Stimulated activated memory B cell treated with anti-CD40 and anti-IgM and Interleukin-4, amounts not matched to agents 10 μg/mL and 1 μg/mL and 100 μg/mL, for 72 hours (primary cell): Measurements from ENCODE around the gene AXIN2.

Source experiments
- ATAC-seq: fragments of 150-1000 bp; cut with Tn5 transposase; 2 replicates; pipeline ENCODE4 v1.10.0; 2021
- H3K27ac Mint-ChIP-seq: one replicate; pipeline ENCODE4 v1.8.0; 2022; ENCODE audit warnings: mild to moderate bottlenecking, mixed read lengths
- H3K27me3 Mint-ChIP-seq: one replicate; pipeline ENCODE4 v1.8.0; 2022; ENCODE audit warnings: mixed read lengths
- H3K36me3 Mint-ChIP-seq: one replicate; pipeline ENCODE4 v1.8.0; 2022; ENCODE audit warnings: mixed read lengths
- H3K4me1 Mint-ChIP-seq: one replicate; pipeline ENCODE4 v1.8.0; 2022; ENCODE audit warnings: mixed read lengths
- H3K4me3 Mint-ChIP-seq: one replicate; pipeline ENCODE4 v1.8.0; 2022; ENCODE audit warnings: mild to moderate bottlenecking, moderate library complexity, mixed read lengths
- H3K9me3 Mint-ChIP-seq: one replicate; pipeline ENCODE4 v1.8.0; 2022; ENCODE audit warnings: mixed read lengths

AXIN2 gene

DNA sequence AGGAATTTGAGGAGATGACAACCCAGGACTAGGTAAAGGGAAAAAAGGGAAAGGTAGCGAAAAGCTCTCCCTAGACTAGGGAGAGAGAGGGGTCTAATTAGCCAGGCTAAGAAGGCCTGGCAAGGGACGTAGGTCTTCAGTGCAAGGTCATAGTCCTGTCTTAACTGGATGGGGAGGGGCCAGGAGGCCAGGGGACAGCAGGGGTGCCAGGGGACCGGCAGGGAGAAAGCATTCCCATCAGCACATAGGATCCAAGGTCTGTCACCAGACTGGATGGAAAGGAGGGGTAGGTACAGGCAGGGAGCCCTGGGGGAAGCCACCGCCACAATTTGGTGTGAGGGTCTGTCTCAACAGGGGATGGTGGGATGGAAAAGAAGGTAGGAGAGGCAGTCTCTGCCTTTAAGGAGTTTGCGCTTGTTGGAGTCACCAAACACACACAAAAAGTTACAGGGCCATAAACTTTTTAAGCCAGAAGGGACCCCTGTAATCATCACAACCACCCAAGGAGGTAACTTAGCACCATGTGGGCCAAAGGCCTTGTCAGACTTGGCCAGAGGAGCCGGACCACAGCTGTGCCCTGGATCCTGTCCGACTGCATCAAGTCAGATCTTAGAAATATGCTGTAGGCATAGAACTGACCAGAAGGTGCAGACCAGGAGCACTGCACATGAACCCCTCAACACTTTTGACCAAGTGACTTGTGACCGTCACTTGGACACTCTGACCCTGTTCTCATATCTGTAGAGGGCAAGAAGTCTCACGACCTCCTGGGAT is 10.0 kb downstream of the AXIN2 start:
- Mint-ChIP-seq H3K4me3 (no peak overlapping the region), H3K27ac (no peak overlapping the region), H3K36me3 (peaks cover 4% of the 10 kb centered on the region), H3K27me3 (no peaks in the 10 kb centered on the region), H3K4me1 (no peaks in the 10 kb centered on the region), H3K9me3 (no peaks in the 10 kb centered on the region)
- no peak for ATAC-seq

DNA sequence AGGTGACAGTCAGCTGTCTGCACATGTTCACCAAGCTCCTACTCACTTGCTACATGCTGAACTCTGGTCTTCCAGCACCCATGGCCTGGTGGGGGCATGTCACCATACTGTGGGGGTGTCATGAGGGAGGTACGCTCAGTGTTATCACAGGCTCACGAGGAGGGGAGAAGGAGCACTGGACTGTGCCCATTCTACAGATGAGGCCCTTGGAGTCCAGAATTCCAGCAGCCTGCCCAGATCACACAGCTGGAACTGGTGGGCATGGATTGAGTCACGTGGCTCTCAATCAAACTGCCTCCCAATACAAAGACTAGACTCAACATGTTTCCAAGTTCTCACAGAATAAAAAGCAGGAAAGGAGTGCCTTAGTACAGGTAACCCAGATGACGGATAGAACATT is 10.7 kb downstream of the AXIN2 start:
- ATAC-seq = no peak
- H3K27me3 Mint-ChIP-seq = no peaks in the 10 kb centered on the region
- H3K4me3 Mint-ChIP-seq = no peak overlapping the region
- no peaks in the 10 kb centered on the region for H3K4me1 Mint-ChIP-seq
- H3K36me3 Mint-ChIP-seq = peaks cover 4% of the 10 kb centered on the region
- no peak overlapping the region for H3K27ac Mint-ChIP-seq
- no peaks in the 10 kb centered on the region for H3K9me3 Mint-ChIP-seq

GRCh38 chr17:65550075-65550662 is 11.3 kb downstream of the AXIN2 start:
- H3K9me3 Mint-ChIP-seq = no peaks in the 10 kb centered on the region
- no peak for ATAC-seq
- H3K4me1 Mint-ChIP-seq = no peaks in the 10 kb centered on the region
- no peaks in the 10 kb centered on the region for H3K27me3 Mint-ChIP-seq
- no peak overlapping the region for H3K4me3 Mint-ChIP-seq
- H3K27ac Mint-ChIP-seq = no peak overlapping the region
- peaks cover 4% of the 10 kb centered on the region for H3K36me3 Mint-ChIP-seq

DNA sequence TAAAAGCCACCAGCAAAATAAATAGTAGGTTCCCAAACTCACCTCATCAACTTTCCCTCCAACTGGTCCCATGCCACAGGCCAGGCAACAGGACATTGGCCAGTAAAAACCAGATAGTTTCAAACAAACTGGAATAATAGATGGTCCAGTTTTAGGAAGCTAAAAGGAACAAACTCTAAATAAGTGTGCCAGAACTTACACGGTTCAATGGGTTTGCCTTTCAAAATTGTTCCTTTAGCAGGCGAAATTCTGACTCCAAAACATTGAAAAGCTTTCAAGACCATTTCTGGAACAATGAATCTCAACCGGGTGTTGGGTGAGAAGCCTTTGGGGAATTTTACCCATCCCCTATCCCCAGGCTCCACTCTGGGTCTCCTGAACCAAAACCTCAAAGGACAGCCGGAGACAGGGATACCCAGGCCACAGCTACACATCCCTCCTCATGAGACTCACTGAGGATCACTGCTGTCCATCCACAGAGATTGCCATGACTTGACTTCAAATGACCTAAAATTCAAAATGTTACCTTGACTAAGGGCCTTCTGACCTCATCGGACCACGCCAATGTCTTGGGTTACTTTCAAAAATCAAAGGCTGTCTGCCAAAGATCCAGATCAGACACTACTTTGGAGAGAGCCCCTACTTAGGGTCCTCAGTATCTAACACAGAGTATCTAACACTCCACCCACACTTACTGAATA is 13.0 kb downstream of the AXIN2 start:
- Mint-ChIP-seq H3K4me1 (no peaks in the 10 kb centered on the region), H3K4me3 (no peak overlapping the region), H3K27me3 (no peaks in the 10 kb centered on the region), H3K36me3 (peaks cover 4% of the 10 kb centered on the region), H3K27ac (no peak overlapping the region), H3K9me3 (no peaks in the 10 kb centered on the region)
- ATAC-seq = no peak

- H3K27ac Mint-ChIP-seq = no peak overlapping the region
- no peaks in the 10 kb centered on the region for H3K4me1 Mint-ChIP-seq
- H3K4me3 Mint-ChIP-seq = no peak overlapping the region
- ATAC-seq = no peak
- H3K27me3 Mint-ChIP-seq = no peaks in the 10 kb centered on the region
- no peaks in the 10 kb centered on the region for H3K9me3 Mint-ChIP-seq
- H3K36me3 Mint-ChIP-seq = peaks cover 4% of the 10 kb centered on the region
Measured at GRCh38 chr17:65547253-65547670, 14.2 kb downstream of the AXIN2 start.

GRCh38 chr17:65546579-65546978 is 14.9 kb downstream of the AXIN2 start:
- Mint-ChIP-seq H3K27ac (no peak overlapping the region), H3K9me3 (no peaks in the 10 kb centered on the region), H3K27me3 (no peaks in the 10 kb centered on the region), H3K36me3 (peaks cover 4% of the 10 kb centered on the region), H3K4me3 (no peak overlapping the region), H3K4me1 (no peaks in the 10 kb centered on the region)
- ATAC-seq = no peak

- H3K27ac Mint-ChIP-seq = no peak overlapping the region
- H3K4me1 Mint-ChIP-seq = no peaks in the 10 kb centered on the region
- ATAC-seq = no peak
- H3K4me3 Mint-ChIP-seq = no peak overlapping the region
- no peaks in the 10 kb centered on the region for H3K27me3 Mint-ChIP-seq
- peaks cover 10% of the 10 kb centered on the region for H3K36me3 Mint-ChIP-seq
- no peaks in the 10 kb centered on the region for H3K9me3 Mint-ChIP-seq
Measured at GRCh38 chr17:65545705-65546523, 15.5 kb downstream of the AXIN2 start.

DNA sequence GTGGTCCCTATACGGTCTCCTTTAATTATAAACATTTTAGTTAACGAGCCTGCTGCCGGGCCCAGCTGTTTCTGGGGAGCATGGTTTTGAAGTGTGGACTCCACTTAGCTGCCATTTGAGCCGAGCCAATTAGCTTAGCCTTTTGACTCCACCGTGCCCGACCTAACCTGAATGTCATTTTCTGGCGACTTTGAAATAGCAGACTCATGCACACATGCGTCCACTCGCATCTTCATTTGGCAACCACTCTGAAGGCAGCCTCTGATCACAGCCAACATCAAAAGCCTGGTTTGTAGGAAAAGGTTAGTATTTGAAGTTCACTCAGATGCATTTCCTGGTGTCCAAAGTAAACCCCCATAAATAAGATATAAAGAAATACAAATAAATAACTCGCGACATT is 16.8 kb downstream of the AXIN2 start:
- no peak overlapping the region for H3K4me3 Mint-ChIP-seq
- H3K27me3 Mint-ChIP-seq = no peaks in the 10 kb centered on the region

DNA sequence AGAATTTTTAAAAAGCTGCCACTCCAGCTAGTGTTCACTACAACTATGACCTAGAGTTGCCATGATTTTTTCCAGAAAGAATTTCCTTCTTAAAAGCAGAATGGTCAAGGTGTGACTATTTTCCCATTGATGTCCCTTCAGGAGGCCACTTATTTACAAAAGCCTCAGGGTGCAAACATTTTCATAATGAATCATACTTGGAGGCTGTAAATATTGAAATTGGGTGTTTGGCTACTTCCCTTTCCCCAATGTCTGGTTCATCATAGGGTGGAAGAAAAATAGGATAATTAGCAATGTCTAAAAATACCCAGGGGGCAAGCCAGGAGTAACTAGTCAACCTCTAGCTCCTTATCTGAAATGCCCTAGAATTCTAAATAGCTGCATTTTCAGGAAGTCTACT is 18.8 kb downstream of the AXIN2 start:
- no peak for ATAC-seq
- Mint-ChIP-seq H3K4me3 (no peak overlapping the region), H3K27ac (no peak overlapping the region), H3K9me3 (no peaks in the 10 kb centered on the region), H3K4me1 (no peaks in the 10 kb centered on the region), H3K36me3 (peaks cover 5% of the 10 kb centered on the region), H3K27me3 (no peaks in the 10 kb centered on the region)

More for the DNA sequence above, 16.8 kb downstream of the AXIN2 start:
- H3K27ac Mint-ChIP-seq = no peak overlapping the region
- ATAC-seq = no peak
- no peaks in the 10 kb centered on the region for H3K4me1 Mint-ChIP-seq
- H3K36me3 Mint-ChIP-seq = peaks cover 10% of the 10 kb centered on the region
- no peaks in the 10 kb centered on the region for H3K9me3 Mint-ChIP-seq

DNA sequence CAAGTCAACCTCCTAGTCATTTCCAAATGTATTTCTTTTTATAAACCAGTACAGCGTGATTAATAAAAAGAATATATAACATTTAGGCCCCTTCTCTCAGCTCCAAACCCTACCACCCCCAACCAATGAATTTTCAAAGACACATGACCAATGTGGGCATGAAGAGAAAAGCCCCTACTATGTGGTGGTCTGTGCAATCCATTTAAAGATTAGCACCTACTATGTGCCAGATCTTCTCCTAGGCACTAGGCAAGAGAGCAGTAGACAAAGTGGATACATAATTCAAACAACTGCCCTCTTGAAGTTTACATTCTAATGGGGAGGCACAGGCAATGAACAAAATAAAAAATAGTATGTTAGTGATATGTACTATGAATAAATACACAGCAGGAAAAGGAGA is 19.4 kb downstream of the AXIN2 start:
- no peak for ATAC-seq
- H3K27me3 Mint-ChIP-seq = no peaks in the 10 kb centered on the region

GRCh38 chr17:65541453-65541852 is 20.0 kb downstream of the AXIN2 start:
- Mint-ChIP-seq H3K27me3 (no peaks in the 10 kb centered on the region), H3K4me1 (no peaks in the 10 kb centered on the region), H3K27ac (no peak overlapping the region), H3K36me3 (peaks cover 5% of the 10 kb centered on the region), H3K9me3 (no peaks in the 10 kb centered on the region), H3K4me3 (no peak overlapping the region)
- ATAC-seq = no peak

More for the DNA sequence above, 19.4 kb downstream of the AXIN2 start:
- Mint-ChIP-seq H3K4me1 (no peaks in the 10 kb centered on the region), H3K36me3 (peaks cover 5% of the 10 kb centered on the region), H3K4me3 (no peak overlapping the region), H3K27ac (no peak overlapping the region), H3K9me3 (no peaks in the 10 kb centered on the region)

- Mint-ChIP-seq H3K4me1 (no peaks in the 10 kb centered on the region), H3K27me3 (no peaks in the 10 kb centered on the region), H3K4me3 (no peak overlapping the region), H3K27ac (no peak overlapping the region), H3K9me3 (no peaks in the 10 kb centered on the region), H3K36me3 (peaks cover 5% of the 10 kb centered on the region)
- ATAC-seq = no peak
Measured at GRCh38 chr17:65539630-65540266, 21.7 kb downstream of the AXIN2 start.

DNA sequence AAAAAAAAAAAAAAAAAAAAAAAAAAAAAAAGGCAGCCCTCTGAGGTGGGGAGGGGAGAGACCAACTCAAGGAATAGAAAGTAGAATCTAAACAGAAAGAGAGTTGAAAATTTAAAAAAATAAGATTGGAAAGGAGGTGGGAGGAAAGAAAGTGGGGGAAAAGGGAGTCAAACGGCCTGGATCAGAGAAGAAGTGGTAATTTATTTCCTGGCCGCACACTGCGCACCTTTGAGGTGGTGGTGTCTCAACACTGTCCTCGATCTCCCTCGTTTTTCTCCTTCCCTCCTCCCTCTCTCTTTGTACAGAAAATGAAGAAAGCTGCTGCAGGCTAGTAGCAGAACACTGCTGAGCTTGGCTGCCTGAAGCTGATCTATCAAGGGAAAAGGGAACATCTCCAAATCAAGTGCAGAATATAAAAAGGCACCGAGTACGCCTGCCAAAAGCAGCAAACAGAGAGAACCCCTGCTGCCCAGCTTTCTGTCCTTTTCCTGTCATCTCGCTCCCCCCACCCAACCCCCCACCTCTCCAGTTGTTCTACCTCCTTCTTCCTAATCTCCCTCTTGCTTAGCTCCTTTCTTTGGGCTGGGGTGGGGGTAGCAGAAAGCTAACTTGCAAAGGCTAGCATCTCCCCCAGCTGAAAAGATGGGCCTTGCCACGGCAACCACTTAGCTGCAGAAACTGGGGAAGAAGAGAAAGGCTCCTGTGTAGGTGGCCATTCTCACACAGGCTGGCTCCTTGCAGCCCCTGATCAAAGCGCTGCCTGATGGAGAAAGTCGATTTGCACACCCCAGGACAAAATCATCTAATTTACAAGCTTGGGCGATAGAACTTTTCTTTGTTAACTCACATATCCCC is 22.5 kb downstream of the AXIN2 start:
- H3K4me3 Mint-ChIP-seq = no peak overlapping the region
- no peaks in the 10 kb centered on the region for H3K9me3 Mint-ChIP-seq
- peaks cover 5% of the 10 kb centered on the region for H3K36me3 Mint-ChIP-seq
- no peaks in the 10 kb centered on the region for H3K4me1 Mint-ChIP-seq
- ATAC-seq = no peak
- no peak overlapping the region for H3K27ac Mint-ChIP-seq
- H3K27me3 Mint-ChIP-seq = no peaks in the 10 kb centered on the region
